Stimulated activated CD4-positive, alpha-beta T cell treated with anti-CD3 and anti-CD28 coated beads, Interleukin-12 subunit alpha, Interleukin-12 subunit beta, amount 100 ng/mL, for 24 hours (primary cell): ENCODE results near the gene DEPDC1B.
"Not testable (repeated sequence)": the region's sequence is repeated elsewhere in the genome, so short reads cannot be mapped to it uniquely, and the experiment has no call there.

Experiments used
- DNase-seq, 2 experiments: peaks; one replicate each; pipeline ENCODE4 v3.0.0-alpha.2; 2020; ENCODE audit warnings: low read depth in 2 of 2

The DEPDC1B gene

DNA sequence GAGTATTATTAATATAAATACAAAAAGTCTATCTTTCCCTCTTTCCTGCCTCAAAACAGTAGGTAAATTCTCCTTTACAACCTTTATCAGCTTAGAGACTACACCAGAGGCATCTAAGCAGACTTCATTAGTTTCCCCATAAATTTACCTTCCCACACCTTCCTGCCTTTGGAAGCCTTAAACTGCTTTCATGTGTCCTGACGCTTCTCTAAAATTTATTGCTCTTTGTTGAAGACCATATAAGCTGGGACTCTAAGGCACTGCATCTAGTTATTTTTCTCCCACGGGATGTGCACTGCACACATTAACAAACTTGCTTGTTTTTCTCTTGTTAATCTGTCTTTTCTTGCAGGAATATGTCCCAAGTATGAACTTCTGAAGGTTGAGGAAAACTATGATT lies 51.8 kb downstream of the DEPDC1B start:
- DNase-seq: no peak

DNA sequence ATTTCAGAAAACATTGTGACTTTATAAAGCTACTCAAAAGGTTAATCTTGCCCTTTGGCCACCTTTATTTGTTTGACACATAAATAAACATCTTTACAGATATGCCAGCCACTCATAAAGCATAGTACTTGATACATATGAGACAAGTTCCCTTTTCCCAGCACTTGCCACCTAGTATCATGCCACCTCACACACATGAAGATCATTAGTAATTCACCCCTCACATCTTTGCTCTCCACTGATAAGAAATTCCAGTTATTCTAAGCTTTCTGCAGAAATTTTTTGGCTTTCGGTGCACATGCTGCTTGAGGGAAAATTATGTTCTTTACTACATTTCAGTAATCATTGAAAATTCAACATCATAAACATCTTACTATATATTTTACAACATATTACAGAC lies 59.1 kb downstream of the DEPDC1B start:
- DNase-seq: no peak

DNA sequence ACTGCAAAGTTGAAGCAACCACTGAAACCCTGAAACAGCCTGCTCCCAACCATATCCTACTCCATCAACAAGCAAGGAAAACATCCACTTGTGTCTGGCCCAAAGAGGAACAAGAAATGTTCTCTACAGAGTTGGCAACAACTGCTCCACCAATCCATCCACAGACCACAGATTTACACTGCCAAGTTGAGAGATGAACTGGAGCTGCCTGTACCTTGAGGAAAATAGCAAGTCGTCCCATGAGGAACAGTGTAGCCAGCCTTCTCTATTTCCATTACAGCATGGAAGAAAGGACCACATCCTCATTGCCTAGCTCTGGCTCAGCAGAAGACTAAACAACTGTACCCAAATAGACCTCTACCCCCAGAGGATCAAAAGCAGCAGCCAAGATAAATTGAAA lies 60.4 kb downstream of the DEPDC1B start:
- no peak for DNase-seq

DNA sequence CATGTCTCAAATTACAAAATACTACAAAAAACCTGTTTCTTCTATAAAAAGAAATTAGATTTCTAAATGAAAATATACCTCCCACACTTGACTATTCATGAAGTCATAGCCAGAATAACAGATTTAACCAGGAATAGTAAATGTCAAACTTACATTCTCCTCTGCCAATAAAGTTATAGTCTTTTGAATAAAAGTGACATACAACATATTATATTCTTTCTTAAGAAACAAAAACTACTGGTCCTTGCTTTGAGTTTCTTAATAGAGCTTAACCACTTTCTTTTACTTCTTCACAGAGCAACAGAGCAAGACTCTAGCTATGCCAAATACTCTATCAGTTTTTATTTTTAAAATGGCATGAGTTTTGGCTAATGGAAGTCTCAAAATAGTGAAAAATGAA lies 61.7 kb downstream of the DEPDC1B start:
- no peak for DNase-seq

DNA sequence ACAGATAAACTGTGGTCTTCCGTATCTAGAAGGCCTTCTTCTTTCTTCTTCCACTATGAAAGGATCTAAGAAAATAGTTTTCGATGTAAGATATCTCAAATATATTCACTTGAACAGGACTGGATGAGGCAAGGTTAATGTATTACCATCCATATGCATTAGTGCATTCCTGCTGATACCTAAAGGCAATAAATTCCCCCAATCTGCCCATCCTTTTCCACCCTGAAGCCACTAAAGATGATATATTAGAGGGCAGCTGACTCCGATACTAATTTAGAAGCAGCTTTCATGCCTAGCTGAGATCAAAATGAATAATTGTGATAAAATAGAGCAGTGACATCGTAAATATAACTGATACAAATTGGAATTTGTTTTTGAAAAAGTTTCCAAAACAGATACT lies 63.3 kb downstream of the DEPDC1B start:
- no peak for DNase-seq

DNA sequence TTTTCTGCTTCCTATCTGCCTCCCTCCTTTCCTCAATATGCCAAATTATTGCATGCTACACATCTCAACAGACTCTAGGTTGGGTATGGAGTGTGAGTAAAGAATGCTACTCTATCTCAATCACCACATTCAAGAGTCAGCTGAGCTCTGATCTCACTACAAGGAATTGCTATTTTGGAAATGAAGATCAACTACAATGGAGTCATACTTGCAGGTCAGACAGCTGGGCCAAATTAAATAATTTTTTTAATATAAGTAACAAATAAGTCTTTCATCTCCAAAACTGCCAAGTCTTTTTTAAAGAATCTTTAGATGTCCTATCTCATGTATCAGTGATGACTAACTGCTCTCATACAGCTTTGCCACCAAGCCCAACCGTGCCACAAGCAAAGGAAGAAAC lies 64.0 kb downstream of the DEPDC1B start:
- DNase-seq: no peak

DNA sequence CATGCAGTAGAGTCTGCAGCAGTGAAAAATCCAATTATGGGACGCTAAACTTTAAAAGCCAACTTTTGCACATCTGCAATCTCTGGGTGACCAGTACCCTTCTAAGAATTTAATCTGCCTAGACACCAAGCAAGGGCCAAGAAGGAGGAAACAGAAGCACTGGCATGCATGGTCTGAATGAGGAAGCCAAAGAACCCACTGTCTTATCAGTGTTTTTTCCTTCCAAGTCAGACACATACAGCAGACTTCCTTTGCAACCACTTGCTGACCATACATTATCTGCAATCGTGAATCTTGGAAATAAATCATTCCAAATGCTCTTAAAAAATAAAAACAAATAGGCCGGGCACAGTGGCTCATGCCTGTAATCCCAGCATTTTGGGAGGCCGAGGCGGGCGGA lies 65.9 kb downstream of the DEPDC1B start:
- no peak for DNase-seq

DNA sequence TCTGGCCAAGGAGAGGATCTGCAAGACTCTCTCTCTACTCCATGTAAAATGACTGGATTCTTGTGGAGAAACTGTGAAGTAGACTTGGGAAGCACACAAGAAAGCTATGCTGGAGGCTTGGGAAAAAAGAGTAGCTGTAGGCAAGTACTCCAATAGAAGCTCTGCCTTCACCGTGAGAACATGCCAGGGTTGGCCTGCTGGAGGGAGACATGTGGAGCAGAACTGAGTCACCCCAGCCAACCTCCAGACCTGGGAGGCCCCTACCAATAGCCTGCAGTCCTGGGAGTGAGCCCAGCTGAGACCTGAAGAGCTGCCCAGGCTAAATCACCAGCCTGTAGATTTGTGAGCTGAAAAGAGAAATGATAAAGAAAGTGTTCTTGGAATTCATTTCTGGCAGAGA lies 66.6 kb downstream of the DEPDC1B start:
- DNase-seq: no peak

DNA sequence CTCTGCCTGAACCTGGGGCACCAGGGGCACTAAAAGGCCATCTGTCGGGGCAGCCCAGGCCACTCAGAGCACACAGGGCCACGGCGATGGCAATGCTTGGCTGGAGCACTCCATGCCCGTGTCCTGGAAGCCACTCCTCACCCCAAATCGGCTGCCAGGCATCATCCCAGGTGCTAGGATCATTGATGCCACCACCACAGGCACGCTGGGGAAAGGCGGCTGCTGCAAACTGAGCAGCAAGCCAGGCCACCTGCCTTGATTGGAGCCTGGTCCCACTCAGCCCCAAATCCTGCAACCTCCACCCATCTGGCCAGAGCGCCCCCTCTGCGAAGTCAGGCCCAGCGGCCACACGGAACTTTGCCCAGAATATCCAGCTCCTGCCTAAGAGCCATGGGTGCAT lies 67.8 kb downstream of the DEPDC1B start:
- DNase-seq: no peak

DNA sequence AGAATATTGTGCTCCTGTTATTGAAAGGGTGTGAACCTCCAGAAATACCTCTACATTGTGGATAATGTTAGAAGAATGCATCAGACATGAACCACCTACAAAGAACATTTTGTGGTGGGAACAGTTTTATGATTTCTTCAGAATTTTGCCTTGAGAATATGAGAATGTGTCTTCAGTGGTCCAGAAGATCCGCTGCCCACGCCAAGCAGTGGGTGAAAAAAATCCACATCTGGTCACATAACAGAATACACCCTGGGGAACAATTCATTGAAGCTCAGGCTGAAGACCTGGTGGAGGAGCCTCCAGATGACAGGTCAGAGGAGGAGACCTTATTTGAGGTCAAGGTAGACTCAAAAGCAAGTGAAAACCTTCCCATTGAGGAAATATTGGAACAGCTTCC lies 69.1 kb downstream of the DEPDC1B start:
- DNase-seq: no peak

DNA sequence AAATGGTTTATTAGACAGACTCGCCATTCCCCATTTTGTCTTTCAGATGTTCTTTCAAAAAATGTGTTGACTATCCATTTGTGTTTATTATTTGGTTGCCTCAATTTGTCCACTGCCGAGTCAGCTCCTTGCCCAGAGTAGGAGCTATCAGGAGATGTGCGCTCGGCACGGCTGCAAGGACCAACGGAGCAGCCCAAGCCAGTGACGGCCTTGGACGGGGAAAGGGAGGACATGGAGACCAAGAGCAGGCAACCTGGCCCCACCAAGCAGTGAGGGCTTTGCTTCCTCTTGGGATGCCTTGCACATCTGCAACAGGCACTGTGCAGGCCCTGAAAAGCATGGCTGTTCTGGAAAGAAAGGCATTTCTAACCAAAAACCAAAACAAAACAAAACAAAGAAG lies 69.8 kb downstream of the DEPDC1B start:
- DNase-seq: no peak

DNA sequence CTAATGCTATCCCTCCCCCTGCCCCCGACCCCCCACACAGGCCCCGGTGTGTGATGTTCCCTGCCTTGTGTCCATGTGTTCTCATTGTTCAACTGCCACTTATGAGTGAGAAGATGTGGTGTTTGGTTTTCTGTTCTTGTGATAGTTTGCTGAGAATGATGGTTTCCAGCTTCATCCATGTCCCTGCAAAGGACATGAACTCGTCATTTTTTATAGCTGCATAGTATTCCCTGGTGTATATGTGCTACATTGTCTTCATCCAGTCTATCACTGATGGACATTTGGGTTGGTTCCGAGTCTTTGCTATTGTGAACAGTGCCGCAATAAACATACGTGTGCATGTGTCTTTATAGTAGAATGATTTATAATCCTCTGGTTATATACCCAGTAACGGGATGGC lies 75.1 kb downstream of the DEPDC1B start:
- not testable (repeated sequence) for DNase-seq

DNA sequence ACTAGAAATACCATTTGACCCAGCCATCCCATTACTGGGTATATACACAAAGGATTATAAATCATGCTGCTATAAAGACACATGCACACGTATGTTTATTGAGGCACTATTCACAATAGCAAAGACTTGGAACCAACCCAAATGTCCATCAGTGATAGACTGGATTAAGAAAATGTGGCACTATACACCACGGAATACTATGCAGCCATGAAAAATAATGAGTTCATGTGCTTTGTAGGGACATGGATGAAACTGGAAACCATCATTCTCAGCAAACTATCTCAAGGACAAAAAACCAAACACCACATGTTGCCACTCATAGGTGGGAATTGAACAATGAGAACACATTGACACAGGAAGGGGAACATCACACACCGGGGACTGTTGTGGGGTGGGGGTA lies 79.2 kb downstream of the DEPDC1B start:
- not testable (repeated sequence) for DNase-seq

DNA sequence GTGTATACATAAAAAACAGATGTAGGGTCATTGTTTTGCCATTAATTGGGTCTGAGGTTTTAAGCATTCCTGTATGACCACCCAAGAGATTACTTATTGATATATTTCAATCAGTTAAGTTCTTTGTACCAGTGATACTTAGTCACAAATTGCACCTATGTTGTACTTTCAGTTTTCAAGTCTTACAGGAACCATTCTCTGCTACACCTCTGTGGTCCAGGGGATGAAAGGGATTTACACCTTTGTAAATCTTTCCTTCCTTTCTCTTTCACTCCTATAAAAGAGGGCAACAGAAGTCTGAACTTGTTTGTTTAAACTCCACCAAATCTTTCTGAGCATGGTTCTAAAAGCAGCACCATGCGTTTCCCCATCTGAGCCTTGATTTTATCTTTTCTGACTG lies 86.1 kb downstream of the DEPDC1B start:
- DNase-seq: no peak

DNA sequence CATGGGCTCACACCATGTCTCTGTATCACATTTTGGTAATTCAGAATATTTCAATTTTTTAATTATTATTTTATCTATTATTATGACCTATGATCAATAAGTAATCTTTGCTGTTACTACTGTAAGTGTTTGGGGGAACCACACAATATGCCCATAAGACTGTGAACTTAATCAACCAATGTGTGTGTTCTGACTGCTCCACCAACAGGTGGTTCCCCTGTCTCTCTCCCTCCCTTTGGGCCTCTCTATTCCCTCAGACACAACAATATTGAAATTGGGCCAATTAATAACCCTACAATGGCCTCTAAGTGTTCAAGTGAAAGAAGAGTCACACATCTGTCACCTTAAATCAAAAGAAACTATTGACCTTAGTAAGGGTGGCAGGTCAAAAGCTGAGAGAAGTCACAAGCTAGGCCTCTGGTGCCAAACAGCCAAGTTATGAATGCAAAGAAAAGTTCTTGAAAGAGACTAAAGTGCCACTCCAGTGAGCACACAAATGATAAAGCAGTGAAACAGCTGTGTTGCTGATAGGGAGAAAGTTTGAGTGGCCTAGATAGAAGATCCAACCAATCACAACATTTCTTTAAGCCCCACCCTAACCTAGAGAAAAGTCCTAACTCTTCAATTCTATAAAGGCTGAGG lies 88.7 kb downstream of the DEPDC1B start:
- no peak for DNase-seq

DNA sequence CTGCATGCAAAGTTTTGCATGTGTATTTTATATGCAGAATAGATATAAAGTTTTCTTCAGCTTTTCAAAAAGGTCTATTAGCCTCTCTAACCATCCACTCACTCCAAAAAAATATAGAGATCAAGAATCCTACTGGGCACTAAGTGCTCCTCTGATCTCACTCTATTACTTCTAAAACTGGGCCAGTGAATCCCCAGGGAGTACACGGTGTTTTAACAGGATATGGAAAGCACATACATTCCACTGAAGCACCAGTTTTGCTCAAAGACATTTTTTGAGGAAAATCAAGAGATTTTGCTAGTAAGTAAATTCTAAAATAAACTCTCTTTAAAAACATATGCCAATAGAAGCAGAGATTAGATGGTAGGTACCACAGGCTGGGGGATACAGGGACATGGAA lies 95.2 kb downstream of the DEPDC1B start:
- no peak for DNase-seq

DNA sequence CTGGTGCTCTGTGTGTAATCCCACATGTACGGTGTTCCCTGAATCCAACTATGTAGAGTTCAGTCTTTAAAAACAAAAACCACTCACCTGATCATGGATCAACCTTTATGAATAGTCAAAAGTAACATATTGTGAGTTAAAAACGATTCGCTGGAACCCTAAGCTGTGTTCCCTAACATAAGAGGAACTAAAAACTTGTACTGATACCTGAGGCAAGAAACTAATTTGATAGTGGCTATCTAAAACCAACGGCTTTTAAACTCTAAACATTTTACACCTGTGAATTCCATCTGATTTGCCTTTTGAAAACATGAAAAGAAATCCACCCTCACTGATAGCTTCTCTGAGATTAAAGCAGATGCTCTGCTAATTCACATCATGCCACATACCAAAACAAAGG lies 101.5 kb downstream of the DEPDC1B start:
- no peak for DNase-seq

DNA sequence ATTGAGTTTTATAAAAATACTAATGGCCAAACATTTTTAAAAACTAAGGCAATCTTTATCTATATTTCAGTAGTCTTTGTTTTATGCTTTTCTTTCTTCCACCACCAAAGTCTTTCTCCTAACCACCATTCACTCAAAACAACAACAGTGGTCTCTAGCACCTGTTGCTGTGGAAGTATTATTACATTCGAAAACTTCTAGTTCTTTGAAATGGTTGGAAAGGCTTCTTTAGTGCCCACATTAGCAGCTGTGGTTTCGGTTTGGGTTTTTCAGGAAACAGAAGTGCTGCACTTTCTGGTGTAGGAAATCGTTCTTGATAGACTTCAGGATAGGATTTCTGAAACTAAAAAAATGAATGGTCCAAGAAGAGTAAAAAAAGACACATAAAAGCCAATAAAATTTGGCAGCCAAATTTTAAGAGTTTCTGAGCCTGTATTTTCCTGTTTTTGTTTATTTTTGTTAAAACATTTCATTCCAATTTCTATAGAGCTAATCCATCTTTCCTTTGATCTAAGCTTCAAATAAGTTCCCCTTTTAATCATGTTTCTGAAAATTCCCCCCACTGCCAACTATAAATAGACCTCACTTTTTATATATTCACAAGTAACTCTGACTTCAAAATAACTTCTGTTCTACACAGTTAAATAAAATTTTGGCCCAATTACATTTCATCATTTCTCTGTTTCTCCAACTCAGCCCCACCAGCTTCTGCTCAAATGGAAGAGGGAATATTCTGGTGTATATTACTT lies 102.2 kb downstream of the DEPDC1B start:
- no peak for DNase-seq

DNA sequence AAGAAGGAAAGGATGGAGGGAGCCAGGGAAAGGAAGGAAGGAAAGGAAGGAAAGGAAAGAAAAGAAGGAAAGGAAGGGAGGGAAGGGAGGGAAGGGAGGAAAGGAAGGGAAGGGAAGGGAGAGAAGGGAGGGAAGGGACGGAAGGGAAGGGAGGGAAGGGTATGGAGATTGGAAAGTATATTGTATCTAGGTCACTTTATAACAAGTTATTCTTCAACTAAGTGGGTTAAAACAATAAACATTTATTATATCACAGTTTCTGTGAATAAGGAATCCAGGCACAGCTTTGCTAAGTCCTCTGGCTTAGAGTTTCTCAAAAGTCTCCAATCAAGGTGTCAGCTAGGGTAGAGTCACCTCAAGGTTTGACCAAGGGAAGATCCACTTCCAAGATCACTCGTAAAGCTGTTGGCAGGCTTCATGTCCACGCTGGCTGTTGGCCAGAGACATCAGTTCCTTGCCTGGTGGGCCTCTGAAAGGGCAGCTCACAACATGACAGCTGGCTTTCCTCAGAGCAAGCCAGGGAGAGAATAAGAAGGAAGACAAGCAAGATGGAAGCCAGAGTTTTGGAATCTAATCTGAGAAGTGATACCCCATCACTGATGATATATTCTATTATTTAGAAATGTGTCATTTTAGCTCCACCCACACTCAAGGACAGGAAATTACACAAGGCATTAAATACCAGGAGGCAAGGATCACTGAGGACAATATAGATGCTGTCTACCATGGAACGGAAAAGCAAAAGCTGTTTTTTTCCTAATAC lies 105.1 kb downstream of the DEPDC1B start:
- no peak for DNase-seq

DNA sequence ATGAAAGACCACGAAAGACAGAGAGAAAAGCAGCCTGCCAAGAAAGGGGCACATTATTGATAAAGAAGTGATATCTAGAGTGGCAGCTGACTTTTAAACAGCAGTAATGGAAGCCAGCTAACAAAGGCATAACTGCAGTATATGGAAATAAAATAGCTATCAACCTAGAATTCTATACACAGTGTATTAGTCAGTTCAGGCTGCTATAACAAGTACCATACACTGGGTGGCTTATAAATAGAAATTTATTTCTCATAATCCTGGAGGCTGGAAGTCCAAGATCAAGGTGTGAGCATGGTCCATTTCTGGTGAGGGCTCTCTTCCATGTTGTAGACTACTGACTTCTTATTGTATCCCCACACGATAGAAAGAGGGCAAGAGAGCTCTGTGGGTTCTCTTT lies 109.8 kb downstream of the DEPDC1B start:
- no peak for DNase-seq

DNA sequence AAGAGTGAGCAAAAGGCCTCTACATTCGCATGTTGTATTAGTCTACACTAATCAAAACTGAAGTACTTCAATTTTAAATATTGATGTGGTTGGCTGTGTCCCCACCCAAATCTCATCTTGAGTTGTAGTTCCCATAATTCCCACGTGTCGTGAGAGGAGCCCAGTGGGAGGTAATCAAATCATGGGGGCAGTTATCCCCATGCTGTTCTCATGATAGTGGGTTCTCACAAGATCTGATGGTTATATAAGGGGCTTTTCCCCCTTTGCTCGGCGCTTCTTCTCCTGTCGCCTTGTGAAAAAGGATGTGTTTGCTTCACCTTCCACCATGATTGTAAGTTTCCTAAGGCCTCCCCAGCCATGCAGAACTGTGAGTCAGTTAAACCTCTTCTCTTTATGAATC lies 112.7 kb downstream of the DEPDC1B start:
- not testable (repeated sequence) for DNase-seq

DNA sequence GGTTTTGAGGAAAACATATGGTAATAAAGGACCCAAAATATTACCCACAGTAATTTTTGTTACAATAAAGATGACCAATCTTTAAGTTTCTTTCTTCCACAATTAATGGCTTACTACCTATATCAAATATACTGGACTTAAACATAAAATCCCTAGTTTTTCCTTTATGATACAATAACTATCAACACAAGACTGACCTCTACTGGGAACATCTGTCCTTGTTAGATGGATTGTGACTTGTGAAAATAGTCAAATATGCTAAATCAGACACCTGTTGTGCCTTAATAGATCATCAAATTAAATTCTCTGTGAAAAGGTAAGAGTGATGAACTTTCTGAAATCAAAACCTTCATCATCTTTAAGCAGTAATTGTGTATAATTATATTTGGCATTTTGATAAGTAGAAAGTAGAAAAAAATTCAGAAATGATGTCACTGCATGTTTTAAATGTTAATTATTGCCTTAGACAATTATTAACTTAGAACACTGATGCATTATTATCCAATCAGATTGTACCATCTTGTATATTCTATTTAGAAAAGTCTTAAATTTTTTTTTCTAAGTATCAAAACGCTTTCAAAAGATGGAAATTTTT lies 113.6 kb downstream of the DEPDC1B start:
- no peak for DNase-seq

DNA sequence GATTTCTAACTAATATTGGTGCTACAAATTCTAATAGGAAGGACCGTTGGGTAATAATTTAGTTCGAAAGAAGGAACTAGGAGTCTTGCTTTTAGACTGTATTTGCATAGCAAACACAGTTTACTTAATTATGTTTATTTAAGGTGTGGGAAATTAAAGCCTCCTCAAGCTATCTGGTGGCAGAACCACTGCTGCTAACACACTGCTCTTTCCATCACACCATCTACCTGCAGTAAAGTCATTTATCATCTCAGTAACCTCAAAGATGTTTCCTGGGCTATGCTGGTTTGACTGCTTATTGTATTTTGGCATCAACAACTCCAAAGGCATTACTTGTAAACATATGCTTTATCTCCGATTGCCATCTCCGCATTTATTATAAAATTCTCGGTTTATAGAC lies 114.3 kb downstream of the DEPDC1B start:
- DNase-seq: no peak
